Measurements from ENCODE around the gene USPL1. TPM values are rescaled to one million over a fixed set of nuclear protein-coding genes. Genes with fewer than 3 reads are reported as not detected.

USPL1 gene
- total and polyA plus RNA-seq, 8 donors = 5.5 to 33.9 (median 9.6) TPM

DNA sequence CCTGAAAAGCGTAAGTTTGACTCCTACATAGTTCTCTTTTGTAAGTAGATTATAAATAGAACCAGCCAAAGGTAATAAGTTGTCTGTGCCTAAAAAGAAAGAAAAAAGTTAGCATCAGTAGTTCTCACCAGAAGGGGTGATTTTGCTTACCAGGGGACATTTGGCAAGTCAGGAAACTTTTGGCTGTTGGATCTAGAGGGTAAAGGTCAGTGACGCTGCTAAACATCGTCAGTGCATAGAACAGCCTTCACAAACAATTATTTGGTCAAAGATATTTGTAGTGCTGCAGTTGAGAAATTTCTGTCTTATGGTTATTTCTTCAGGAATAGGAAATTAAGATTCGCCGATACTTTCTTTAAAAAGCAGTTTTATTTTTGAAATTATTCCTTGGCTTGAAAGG lies 2.0 kb downstream of the USPL1 start:
- intact Hi-C loops (cut with DNase I; ENCODE audit: low total_unique reads) = no loop called here

DNA sequence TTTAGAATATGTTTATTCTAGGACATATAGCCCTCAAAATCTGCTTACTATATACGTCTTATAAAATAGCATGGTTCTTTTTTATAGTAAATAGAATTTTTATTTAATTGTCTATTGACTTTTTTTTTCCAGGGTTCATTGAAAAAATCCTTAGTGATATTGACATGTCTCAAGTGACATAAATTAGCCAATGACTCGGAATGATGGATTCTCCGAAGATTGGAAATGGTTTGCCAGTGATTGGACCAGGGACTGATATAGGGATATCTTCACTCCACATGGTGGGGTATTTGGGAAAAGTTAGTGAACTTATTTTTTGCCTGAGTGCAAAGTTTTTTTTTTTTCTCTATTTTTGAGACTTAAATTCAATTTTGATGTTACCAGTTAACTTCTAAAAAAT lies 3.2 kb downstream of the USPL1 start:
- WGBS, 5 donors = 76 to 86% (median 83%) methylated on average over 3 of the region's 3 CpGs
- TF ChIP-seq, protein P1, sequence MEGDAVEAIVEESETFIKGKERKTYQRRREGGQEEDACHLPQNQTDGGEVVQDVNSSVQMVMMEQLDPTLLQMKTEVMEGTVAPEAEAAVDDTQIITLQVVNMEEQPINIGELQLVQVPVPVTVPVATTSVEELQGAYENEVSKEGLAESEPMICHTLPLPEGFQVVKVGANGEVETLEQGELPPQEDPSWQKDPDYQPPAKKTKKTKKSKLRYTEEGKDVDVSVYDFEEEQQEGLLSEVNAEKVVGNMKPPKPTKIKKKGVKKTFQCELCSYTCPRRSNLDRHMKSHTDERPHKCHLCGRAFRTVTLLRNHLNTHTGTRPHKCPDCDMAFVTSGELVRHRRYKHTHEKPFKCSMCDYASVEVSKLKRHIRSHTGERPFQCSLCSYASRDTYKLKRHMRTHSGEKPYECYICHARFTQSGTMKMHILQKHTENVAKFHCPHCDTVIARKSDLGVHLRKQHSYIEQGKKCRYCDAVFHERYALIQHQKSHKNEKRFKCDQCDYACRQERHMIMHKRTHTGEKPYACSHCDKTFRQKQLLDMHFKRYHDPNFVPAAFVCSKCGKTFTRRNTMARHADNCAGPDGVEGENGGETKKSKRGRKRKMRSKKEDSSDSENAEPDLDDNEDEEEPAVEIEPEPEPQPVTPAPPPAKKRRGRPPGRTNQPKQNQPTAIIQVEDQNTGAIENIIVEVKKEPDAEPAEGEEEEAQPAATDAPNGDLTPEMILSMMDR (IDR thresholded peaks at IDR 0.05) = no peak
- H3K4me3 ChIP-seq = no peak overlapping the region
- intact Hi-C loops (cut with DNase I; ENCODE audit: low total_unique reads) = no loop called here
- peaks cover 16 to 49% (median 32%) of the 10 kb centered on the region in 4 donors for H3K4me1 ChIP-seq
- H3K27me3 ChIP-seq = no peaks in the 10 kb centered on the region
- DNase-seq = no peak
- peaks cover 5 to 42% (median 33%) of the 10 kb centered on the region in 4 donors for H3K36me3 ChIP-seq
- H3K27ac ChIP-seq = no peak overlapping the region
- no peaks in the 10 kb centered on the region for H3K9me3 ChIP-seq

More for the DNA sequence above, 2.0 kb downstream of the USPL1 start:
- Histone ChIP-seq H3K4me1 (peaks cover 16 to 56% (median 35%) of the 10 kb centered on the region in 4 donors), H3K27me3 (no peaks in the 10 kb centered on the region), H3K36me3 (peaks cover 5 to 30% (median 29%) of the 10 kb centered on the region in 4 donors), H3K9me3 (no peaks in the 10 kb centered on the region), H3K27ac (peak overlapping the region in 3 of 5 donors; percentile 34 to 100 (median 100)), H3K4me3 (peak overlapping the region in 2 of 4 donors; percentile 91)
- WGBS, 5 donors = 58 to 63% (median 59%) methylated on average over 5 of the region's 5 CpGs
- no peak for TF ChIP-seq POLR2A (IDR thresholded peaks at IDR 0.05)
- TF ChIP-seq, protein P1 (IDR thresholded peaks at IDR 0.05) = no peak
- TF ChIP-seq EP300 (IDR thresholded peaks at IDR 0.05) = no peak
- no peak for TF ChIP-seq POLR2AphosphoS5 (IDR thresholded peaks at IDR 0.05)
- peak in 1 of 2 donors; percentile 16 for DNase-seq

DNA sequence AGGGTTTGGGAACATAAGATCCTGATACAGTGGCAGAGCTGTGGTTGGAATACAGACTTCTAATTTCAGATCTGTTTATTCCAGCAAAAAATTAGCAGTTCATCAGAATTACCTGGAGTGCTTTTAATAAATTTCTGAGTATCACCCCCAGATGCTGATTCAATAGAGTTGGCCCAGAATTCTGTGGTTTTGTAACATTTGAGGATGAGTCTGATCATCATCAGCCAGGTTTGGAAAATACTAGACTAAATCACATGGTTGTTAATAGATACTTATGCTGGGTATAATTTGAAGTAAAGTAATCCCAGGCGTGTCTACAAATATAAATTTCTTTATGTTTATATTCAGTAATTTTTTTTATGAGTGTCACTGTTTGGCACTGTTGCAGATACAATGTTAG lies 4.8 kb downstream of the USPL1 start:
- 73 to 98% (median 94%) methylated on average over 1 of the region's 1 CpG for WGBS, 5 donors

DNA sequence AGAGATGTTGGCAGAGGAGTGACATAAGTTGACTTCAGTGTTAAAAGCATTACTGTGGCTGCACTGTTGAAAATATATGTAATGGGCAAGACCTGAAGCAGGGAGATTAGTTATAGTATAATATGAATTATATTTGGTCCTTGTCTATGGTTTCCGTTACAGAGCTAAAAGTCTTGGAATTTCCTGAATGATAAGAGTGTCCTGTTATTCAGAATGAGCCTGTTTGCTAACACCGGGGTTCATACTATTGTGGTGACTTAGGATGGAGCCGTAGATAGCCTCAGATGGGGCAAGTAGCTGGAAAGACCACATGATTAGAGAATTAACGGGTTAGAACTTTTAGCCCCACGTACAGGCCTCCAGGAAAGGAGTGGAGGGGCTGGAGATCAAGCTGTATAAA lies 5.7 kb downstream of the USPL1 start:
- peaks cover 5 to 52% (median 36%) of the 10 kb centered on the region in 4 donors for H3K36me3 ChIP-seq
- H3K27ac ChIP-seq = no peak overlapping the region
- H3K9me3 ChIP-seq = no peaks in the 10 kb centered on the region
- no peaks in the 10 kb centered on the region for H3K27me3 ChIP-seq
- H3K4me1 ChIP-seq = peaks cover 16 to 66% (median 39%) of the 10 kb centered on the region in 4 donors
- H3K4me3 ChIP-seq = no peak overlapping the region
- no peak for TF ChIP-seq POLR2AphosphoS5 (IDR thresholded peaks at IDR 0.05)
- WGBS, 5 donors = 70 to 87% (median 77%) methylated on average over 5 of the region's 5 CpGs
- DNase-seq = no peak
- intact Hi-C loops (cut with DNase I; ENCODE audit: low total_unique reads) = no loop called here

More for the DNA sequence above, 4.8 kb downstream of the USPL1 start:
- H3K4me3 ChIP-seq = no peak overlapping the region
- TF ChIP-seq EP300 (IDR thresholded peaks at IDR 0.05) (no peak), POLR2A (IDR thresholded peaks at IDR 0.05) (no peak), POLR2AphosphoS5 (IDR thresholded peaks at IDR 0.05) (no peak)
- TF ChIP-seq, protein P1 (IDR thresholded peaks at IDR 0.05) = no peak
- DNase-seq = no peak
- intact Hi-C loops (cut with DNase I; ENCODE audit: low total_unique reads) = no loop called here
- H3K27me3 ChIP-seq = no peaks in the 10 kb centered on the region
- no peaks in the 10 kb centered on the region for H3K9me3 ChIP-seq
- H3K27ac ChIP-seq = no peak overlapping the region
- peaks cover 5 to 44% (median 33%) of the 10 kb centered on the region in 4 donors for H3K36me3 ChIP-seq
- H3K4me1 ChIP-seq = peaks cover 16 to 63% (median 39%) of the 10 kb centered on the region in 4 donors

DNA sequence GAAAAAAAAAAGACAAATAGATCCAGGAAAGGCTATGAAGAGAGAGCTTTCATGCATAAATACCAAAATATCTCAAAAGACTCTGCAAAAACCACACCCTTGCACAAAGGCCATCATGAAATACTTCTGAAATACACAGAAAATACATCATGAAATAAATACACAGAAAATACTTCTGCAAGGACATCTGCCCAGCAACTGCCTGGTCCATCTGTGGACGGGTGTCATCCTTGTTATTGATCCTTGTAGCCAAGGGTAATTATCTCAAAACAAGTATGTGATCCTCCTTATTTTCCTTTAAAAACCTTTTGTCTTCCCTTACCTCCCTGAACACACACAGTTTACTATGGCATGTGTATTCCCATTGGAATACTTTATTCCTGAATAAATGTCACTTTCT lies 6.9 kb downstream of the USPL1 start:
- Histone ChIP-seq H3K27ac (no peak overlapping the region), H3K27me3 (no peaks in the 10 kb centered on the region), H3K36me3 (peaks cover 8 to 64% (median 49%) of the 10 kb centered on the region in 4 donors), H3K9me3 (no peaks in the 10 kb centered on the region), H3K4me3 (no peak overlapping the region), H3K4me1 (peaks cover 7 to 66% (median 36%) of the 10 kb centered on the region in 4 donors)
- DNase-seq = no peak
- 55 to 90% (median 79%) methylated on average over 1 of the region's 1 CpG for WGBS, 5 donors
- intact Hi-C loops (cut with DNase I; ENCODE audit: low total_unique reads) = no loop called here
- no peak for TF ChIP-seq EP300 (IDR thresholded peaks at IDR 0.05)
- no peak for TF ChIP-seq POLR2AphosphoS5 (IDR thresholded peaks at IDR 0.05)
